Stimulated activated CD4-positive, alpha-beta T cell treated with anti-CD3 and anti-CD28 coated beads, TNF-alpha, amount 100 ng/mL, for 1 hour (primary cell): ENCODE measurements around the gene PDE7B.
A peak's percentile ranks its signal among the peaks of the same experiment; 100 is the strongest.
"Not testable (repeated sequence)": the region's sequence is repeated elsewhere in the genome, so short reads cannot be mapped to it uniquely, and the experiment has no call there.

Experiments used
- DNase-seq, 3 donors: peaks; one replicate each; pipeline ENCODE4 v3.0.0-alpha.2; 2020; ENCODE audit warnings: low read depth in 3 of 3, low spot score in 1 of 3

PDE7B gene

DNA sequence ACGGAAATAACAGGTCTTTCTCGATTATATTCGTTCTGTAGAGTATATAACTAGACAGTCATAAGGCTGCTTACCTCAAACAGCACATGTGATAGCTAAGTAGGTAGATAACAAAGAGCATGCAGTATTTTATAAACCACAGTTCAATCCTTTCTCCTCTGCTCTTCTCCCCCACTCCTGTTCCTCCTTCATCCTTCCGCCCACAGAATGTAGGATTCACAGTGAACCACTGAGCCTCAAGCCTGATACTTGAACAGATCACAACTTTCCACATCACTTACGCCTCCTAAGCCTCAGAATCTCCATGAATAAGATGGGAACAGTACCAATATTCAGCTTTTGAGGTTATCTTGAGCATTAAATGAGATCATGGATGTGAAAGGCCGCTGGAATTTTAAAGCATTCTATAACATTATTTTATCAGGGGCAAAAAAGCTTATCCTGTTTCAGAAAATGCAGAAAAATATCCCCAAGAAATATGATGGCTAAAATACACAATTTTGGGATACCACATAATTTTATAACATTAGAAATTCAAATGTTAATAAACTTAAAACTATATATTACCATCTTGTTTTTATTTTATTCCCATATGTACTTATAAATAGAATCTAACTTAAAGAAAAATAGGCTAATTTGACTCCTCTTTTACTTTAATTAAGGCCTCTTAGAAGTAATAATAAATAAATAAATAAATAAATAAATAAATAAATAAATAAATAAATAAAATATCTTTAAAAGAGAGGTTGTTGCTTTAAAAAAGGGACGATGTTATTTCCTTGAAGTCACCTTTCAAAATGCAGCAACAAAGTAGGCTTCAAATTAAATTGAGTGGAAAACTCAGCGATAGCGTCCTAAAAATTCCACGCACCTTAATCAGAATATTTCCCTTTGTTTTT is 365.3 kb downstream of the PDE7B start:
- DNase-seq, result no peak

GRCh38 chr6:136224974-136225373 is 373.5 kb downstream of the PDE7B start:
- DNase-seq, result not testable (repeated sequence)

- no peak for DNase-seq
Observed at GRCh38 chr6:136225496-136225895, 374.0 kb downstream of the PDE7B start.

- DNase-seq, result peak in 2 of 3 donors; percentile 29 to 33
Observed at GRCh38 chr6:136226027-136226673, 374.6 kb downstream of the PDE7B start.

- DNase-seq, result no peak
Observed at GRCh38 chr6:136226674-136227377, 375.3 kb downstream of the PDE7B start.

DNA sequence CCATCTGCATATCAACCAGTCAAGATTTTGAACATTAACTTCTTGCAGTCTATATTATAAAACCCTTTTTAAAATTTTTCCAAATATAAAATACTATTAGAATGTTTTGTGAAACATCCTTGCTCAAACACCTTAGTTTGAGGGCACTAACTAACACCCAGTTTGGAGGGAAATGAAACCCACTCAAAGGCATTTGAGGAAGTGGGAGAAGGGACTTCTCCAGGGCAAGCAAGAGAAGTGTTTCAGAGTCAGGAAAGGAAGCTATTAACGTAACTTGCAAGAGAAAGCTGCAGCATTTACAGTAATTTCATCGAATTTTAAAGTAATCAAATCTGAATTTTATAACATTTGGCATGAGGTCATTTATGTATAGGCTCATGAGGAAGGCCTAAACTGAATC is 377.3 kb downstream of the PDE7B start:
- DNase-seq, result no peak

GRCh38 chr6:136230219-136230853 is 378.8 kb downstream of the PDE7B start:
- DNase-seq, result no peak

GRCh38 chr6:136232701-136233100 is 381.2 kb downstream of the PDE7B start:
- no peak for DNase-seq

- no peak for DNase-seq
Observed at GRCh38 chr6:136235233-136235564, 383.7 kb downstream of the PDE7B start.

DNA sequence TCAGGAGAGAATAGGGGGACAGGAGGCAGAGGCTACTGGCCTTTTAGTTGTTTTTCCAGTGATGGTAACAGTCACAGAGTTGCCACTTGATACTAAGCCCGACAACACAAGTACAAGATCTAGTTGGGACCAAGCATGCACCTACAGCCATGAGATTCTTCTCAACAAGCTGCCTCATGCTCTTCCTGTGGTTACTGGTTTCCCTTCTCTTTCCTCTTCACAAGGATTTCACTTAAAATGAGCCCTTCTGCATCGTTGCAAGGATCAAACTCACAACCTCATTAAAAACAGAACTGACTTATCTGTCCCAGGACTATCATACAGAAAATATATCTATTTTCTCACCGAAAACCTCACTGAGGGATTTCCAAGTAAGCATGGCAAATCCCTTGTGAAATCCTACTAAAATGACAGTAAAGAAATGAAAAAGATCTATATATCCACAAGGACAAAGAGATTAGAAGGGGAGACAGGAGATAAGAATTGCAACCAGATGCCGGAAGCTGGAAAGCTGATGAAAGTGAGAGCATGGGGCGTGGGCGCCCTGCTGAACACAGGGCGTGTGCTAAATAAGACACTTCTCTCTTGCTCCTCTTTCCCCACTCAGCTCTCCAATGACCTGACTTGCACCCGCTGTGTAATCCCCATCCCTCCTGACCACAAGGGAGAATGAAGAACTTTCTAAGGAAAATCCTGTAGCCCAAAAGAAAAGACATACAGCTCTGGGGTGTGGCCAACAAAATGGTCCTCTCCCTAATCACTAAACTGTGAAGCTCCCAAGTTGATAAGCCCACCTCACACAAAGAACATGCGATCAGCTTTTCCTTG is 385.2 kb downstream of the PDE7B start:
- DNase-seq, result no peak

DNA sequence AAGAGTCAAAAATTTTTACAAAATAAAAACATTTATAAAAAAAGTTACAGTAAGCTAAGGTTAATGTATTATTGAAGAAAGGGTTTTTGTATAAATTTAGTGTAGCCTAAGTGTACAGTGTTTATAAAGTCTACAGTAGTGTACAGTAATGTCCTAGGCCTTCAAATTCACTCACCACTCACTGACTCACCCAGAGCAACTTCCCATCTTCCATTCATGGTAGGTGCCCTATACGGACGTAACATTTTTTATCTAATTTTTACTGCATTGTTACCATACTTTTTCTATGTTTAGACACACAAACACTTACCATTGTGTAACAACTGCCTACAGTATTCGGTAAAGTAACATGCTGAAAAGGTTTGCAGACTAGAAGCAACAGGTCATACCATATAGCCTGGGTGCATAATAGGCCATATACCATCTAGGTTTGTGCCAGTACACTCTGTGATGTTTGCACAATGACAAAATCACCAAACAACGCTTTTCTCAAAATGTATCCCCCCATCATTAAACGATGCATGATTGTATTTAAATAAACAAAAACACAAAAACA is 392.6 kb downstream of the PDE7B start:
- no peak for DNase-seq
